Heart left ventricle (tissue), 16 donors: ENCODE data around the gene MAML2. TPM values are rescaled to one million over a fixed set of nuclear protein-coding genes. Genes with fewer than 3 reads are reported as not detected.

ENCODE experiments used
- ATAC-seq, 4 donors: fragments of 200-7000 bp; cut with Tn5 transposase; one replicate each; pipeline ENCODE4 v1.9.1; 2020 to 2022; ENCODE audit warnings: moderate library complexity in 4 of 4, mild to moderate bottlenecking in 3 of 4, moderate number of reproducible peaks in 1 of 4
- DNase-seq, 5 donors: peaks; one replicate each; pipeline ENCODE4 v3.0.0-alpha.2; 2020
- H3K27ac ChIP-seq, 12 donors: fragments of 200-600 bp; sonication (generic) in 4 of 12; one replicate each; pipeline versions ENCODE4 v1.5.0 to v1.8.0; 2016 to 2022; ENCODE audit warnings: mild to moderate bottlenecking in 2 of 12
- H3K27me3 ChIP-seq, 9 donors: fragments of 200-600 bp; sonication (generic) in 2 of 9; one replicate each; pipeline versions ENCODE4 v1.5.1 to v1.8.0; 2016 to 2022; ENCODE audit warnings: mild to moderate bottlenecking in 3 of 9
- H3K36me3 ChIP-seq, 9 donors: fragments of 200-600 bp; sonication (generic) in 2 of 9; one replicate each; pipeline versions ENCODE4 v1.5.0 to v1.8.0; 2018 to 2022; ENCODE audit warnings: mild to moderate bottlenecking in 2 of 9
- H3K4me1 ChIP-seq, 12 donors: fragments of 200-600 bp; sonication (generic) in 4 of 12; one replicate each; pipeline versions ENCODE4 v1.5.0 to v1.8.0; 2016 to 2022; ENCODE audit warnings: mild to moderate bottlenecking in 3 of 12
- H3K4me3 ChIP-seq, 12 donors: fragments of 200-600 bp; sonication (generic) in 4 of 12; one replicate each; pipeline versions ENCODE4 v1.5.0 to v1.8.0; 2017 to 2022; ENCODE audit warnings: mild to moderate bottlenecking in 9 of 12, moderate library complexity in 4 of 12
- H3K9me3 ChIP-seq, 12 donors: fragments of 200-600 bp; sonication (generic) in 4 of 12; one replicate each; pipeline versions ENCODE4 v1.5.0 to v1.8.0; 2016 to 2022; ENCODE audit warnings: mild to moderate bottlenecking in 1 of 12
- POLR2A ChIP-seq, 2 donors: fragments of 450-650 bp; IDR thresholded peaks; one replicate each; pipeline ENCODE4 v1.6.1; 2017; ENCODE audit warnings: antibody characterized with exemption in 2 of 2, mild to moderate bottlenecking in 2 of 2, moderate library complexity in 2 of 2
- WGBS, 4 donors: extraction: QIAGEN DNeasy Blood & Tissue Kit in 2 of 4; methylation state at CpG; one replicate each; pipeline versions ENCODE4 v1.1.5 to v1.1.7; 2013 to 2018; 5-methylcytosine and 5-hydroxymethylcytosine counted together
- intact Hi-C, 10 donors: fragments of 100-400 bp; cut with DNase I; formaldehyde crosslinking; loops; one replicate each; pipeline versions ENCODE4 v1.11.1 to v1.14.2; 2022
- polyA plus RNA-seq, 2 donors: library from polyadenylated mRNA; stranded (reverse); fragments of 200-250 nt; gene quantifications; one replicate each; pipeline ENCODE4 v1.2.3, GENCODE V29; 2013
- total RNA-seq, 9 donors: library from RNA; depleted of rRNA in 2 of 9; stranded (reverse); fragments of >200 nt in 2 of 9; fragmentation: NEBNext Ultra II Directional in 3 of 9; extraction: Animal tissue kit (Norgen Biotek cat#: 25700) in 3 of 9; gene quantifications; one replicate each; pipeline versions ENCODE4 v1.1.0 to v1.2.4, GENCODE V29; 2016 to 2023
- TF ChIP-seq, protein P1 (sequence below), 12 donors: fragments of 200-600 bp; sonication (generic) in 4 of 12; IDR thresholded peaks; one replicate each; pipeline versions ENCODE4 v1.5.0 to v1.8.0; 2018 to 2022; ENCODE audit warnings: antibody characterized with exemption in 12 of 12, mild to moderate bottlenecking in 5 of 12
- donor health status: ischemic (EF 13 %, LVEDD 7.1; RV severe dilation, severe dysfunction).
- donor health status: healthy with polysubstance abuse.
- donor health status: DM: no; HTN: yes; CAD: no.
- donor health status: DM: no; HTN: no; CAD: no.
- donor health status: ischemic (EF 25% LVEDD 6.9; RV normal size, moderate dysfunction).
- donor health status: ischemic (EF 25% LVEDD 5.7; RV mildly dilated, moderate dysfunction).
- donor health status: healthy.
- donor health status: DM: yes; HTN: yes; CAD: no.
- donor health status: ischemic (EF 35%, LVEDD 5.7; RV mildly dilated, moderate dysfunction).
- donor health status: nonischemic (EF 11% LVEDD 7.7; RV severe dilation, severe dysfunction).
- donor health status: DM: yes; HTN: yes; CAD: no.
- donor health status: PGD.
- donor health status: ischemic (EF 29% LVEDD 5.4; RV normal size, mild dysfunction).
- donor health status: nonischemic (EF 23%, LVEDD 6.1; RV moderate dilation, normal function).

Gene MAML2
- total and polyA plus RNA-seq, 11 donors: 1.3 to 10.8 (median 4.8) TPM

DNA sequence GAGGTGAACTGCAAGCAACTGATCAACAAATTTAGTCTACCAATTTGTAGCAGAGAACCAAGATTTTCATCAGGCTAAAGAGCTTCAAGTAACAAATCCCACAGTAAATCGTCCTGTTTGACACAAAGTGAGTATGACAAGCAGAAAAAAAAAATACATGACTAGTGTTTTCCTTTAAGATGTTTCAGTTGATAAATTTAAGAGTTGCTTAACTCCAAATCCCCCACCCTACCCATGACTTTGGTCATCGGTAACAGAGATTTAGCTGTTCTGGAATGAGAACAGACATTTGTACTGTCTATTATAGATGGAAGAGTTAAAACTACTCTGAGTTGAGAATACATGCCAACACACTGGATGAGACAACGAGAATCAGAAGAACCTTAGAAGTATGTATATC, 254.1 kb downstream of the MAML2 start:
- intact Hi-C loops: no loop called here
- Histone ChIP-seq H3K36me3 (peaks cover 0 to 21% (median 6%) of the 10 kb centered on the region in 9 donors), H3K4me1 (peaks cover 0 to 26% (median 4%) of the 10 kb centered on the region in 12 donors), H3K27me3 (no peaks in the 10 kb centered on the region), H3K9me3 (no peaks in the 10 kb centered on the region), H3K27ac (no peak overlapping the region), H3K4me3 (no peak overlapping the region)
- DNase-seq: no peak
- TF ChIP-seq, protein P1, sequence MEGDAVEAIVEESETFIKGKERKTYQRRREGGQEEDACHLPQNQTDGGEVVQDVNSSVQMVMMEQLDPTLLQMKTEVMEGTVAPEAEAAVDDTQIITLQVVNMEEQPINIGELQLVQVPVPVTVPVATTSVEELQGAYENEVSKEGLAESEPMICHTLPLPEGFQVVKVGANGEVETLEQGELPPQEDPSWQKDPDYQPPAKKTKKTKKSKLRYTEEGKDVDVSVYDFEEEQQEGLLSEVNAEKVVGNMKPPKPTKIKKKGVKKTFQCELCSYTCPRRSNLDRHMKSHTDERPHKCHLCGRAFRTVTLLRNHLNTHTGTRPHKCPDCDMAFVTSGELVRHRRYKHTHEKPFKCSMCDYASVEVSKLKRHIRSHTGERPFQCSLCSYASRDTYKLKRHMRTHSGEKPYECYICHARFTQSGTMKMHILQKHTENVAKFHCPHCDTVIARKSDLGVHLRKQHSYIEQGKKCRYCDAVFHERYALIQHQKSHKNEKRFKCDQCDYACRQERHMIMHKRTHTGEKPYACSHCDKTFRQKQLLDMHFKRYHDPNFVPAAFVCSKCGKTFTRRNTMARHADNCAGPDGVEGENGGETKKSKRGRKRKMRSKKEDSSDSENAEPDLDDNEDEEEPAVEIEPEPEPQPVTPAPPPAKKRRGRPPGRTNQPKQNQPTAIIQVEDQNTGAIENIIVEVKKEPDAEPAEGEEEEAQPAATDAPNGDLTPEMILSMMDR (IDR thresholded peaks at IDR 0.05): no peak
- no peak for TF ChIP-seq POLR2A (IDR thresholded peaks at IDR 0.05)
- 81 to 90% (median 84%) methylated on average over 3 of the region's 3 CpGs for WGBS, 4 donors
- no peak for ATAC-seq

DNA sequence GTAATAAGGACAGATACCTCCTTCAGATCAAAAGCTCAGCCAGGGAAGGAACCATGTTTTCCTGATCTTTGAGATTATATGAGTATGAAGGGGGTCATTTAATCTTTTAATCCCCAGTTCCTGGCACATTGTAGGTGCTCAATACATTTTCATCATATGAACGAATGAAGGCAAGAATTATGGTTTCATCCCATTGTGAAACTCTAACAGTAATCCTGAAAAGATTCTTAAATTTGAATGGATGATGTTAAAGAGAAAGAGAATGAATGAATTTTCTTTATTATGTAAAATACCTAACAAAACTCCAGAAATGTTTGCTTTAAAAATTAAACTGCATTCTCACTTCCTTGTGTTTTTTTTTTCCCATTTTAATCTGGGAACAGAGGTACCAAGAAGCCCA, 256.9 kb downstream of the MAML2 start:
- H3K4me1 ChIP-seq: peaks cover 0 to 34% (median 6%) of the 10 kb centered on the region in 12 donors
- TF ChIP-seq, protein P1 (IDR thresholded peaks at IDR 0.05): no peak
- no peak for TF ChIP-seq POLR2A (IDR thresholded peaks at IDR 0.05)
- WGBS, 4 donors: 89 to 97% (median 93%) methylated on average over 1 of the region's 1 CpG
- no peaks in the 10 kb centered on the region for H3K27me3 ChIP-seq
- no peak for DNase-seq
- H3K4me3 ChIP-seq: no peak overlapping the region
- no peak overlapping the region for H3K27ac ChIP-seq
- intact Hi-C loops: no loop called here
- no peaks in the 10 kb centered on the region for H3K9me3 ChIP-seq
- peaks cover 0 to 1% (median 0%) of the 10 kb centered on the region in 9 donors for H3K36me3 ChIP-seq
- no peak for ATAC-seq

DNA sequence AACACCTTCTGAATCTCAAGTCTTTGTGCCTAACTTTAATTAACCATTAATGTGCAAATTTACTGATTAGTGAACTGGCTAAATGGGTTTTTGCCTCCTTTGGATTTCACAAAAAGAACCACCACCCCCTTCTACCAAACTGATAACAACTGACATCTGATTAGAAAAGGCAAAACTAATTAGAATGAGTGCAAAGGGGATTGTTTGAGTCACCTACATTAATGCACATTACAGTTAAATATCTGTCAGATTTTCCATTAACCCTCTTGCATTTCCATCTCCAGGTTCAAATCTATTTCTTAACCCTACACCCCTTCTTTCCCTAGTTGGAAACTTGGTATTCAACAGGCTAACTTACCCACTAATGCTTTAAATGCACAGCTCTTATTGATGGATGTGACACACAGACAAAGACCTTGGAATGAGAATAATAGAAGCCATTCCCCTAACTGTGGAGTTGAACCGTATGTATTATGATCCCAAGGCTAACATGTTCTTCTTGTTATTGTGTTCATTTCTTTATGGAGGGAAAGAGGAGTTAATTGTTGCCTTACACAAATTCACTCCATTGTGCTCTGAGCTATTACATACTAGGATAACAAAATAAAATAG, 257.6 kb downstream of the MAML2 start:
- Histone ChIP-seq H3K27me3 (no peaks in the 10 kb centered on the region), H3K4me3 (no peak overlapping the region), H3K36me3 (no peaks in the 10 kb centered on the region), H3K4me1 (peaks cover 0 to 28% (median 5%) of the 10 kb centered on the region in 12 donors), H3K27ac (no peak overlapping the region), H3K9me3 (no peaks in the 10 kb centered on the region)
- TF ChIP-seq, protein P1 (IDR thresholded peaks at IDR 0.05): no peak
- no peak for TF ChIP-seq POLR2A (IDR thresholded peaks at IDR 0.05)
- DNase-seq: no peak
- ATAC-seq: no peak
- 90 to 100% (median 96%) methylated on average over 1 of the region's 1 CpG for WGBS, 4 donors
- intact Hi-C loops: no loop called here

DNA sequence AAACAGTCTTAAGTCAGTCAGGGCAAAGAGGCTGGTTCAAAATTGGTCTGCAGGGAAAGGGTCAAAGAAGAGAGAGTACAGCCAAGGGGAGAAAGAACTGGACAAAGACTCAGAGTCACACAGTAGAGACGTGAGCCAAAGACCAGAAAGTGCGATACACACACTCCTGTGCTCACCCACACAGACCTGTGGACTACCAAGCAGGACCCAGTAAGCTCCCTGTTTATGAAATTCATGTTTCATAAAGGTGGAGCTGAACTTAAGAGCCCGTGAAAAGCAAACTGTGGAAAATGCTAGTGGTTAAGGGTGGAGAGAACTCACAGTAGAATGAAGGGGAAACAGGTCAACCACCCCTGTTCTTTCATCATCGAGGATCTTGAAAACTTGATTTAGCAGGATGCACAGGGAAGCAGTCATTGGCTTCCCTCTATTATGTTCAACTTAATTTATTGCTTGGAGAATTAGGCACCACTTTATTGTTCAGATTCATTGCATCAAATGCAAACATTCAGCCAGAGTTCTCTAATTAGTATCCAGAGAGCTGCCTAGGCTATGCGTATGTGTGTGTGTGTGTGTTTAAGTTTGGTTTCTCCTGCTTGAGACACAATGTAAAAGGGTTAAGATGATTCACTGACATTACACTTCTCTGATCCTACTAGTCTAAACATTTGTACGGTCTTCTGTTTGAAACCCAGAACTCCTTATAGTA, 258.2 kb downstream of the MAML2 start:
- H3K27ac ChIP-seq: no peak overlapping the region
- H3K36me3 ChIP-seq: no peaks in the 10 kb centered on the region
- TF ChIP-seq POLR2A (IDR thresholded peaks at IDR 0.05): no peak
- TF ChIP-seq, protein P1 (IDR thresholded peaks at IDR 0.05): no peak
- ATAC-seq (no peak), DNase-seq (no peak)
- no peaks in the 10 kb centered on the region for H3K27me3 ChIP-seq
- intact Hi-C loops: no loop called here
- peaks cover 0 to 25% (median 4%) of the 10 kb centered on the region in 12 donors for H3K4me1 ChIP-seq
- WGBS, 4 donors: 61 to 85% (median 80%) methylated on average over 6 of the region's 6 CpGs
- H3K4me3 ChIP-seq: no peak overlapping the region
- H3K9me3 ChIP-seq: no peaks in the 10 kb centered on the region
